PC-3 (cell line): ENCODE data around the gene RNF169.

Experiments
- CTCF ChIP-seq: fragments of 300-600 bp; sonication (generic); conservative IDR thresholded peaks from 2 replicates; pipeline ENCODE4 v1.5.1; 2017; ENCODE audit warnings: antibody characterized with exemption, low read depth, mild to moderate bottlenecking, low read length
- EZH2 ChIP-seq: fragments of 300-600 bp; sonication (generic); IDR thresholded peaks from one replicate; pipeline ENCODE4 v1.6.1; 2017; ENCODE audit warnings: antibody characterized with exemption, mild to moderate bottlenecking, low read length; ENCODE audit not compliant: unreplicated experiment
- EZH2phosphoT487 ChIP-seq: fragments of 300-600 bp; sonication (generic); IDR thresholded peaks from 2 replicates; pipeline ENCODE4 v1.6.1; 2018; ENCODE audit warnings: mild to moderate bottlenecking, antibody characterized with exemption, low read length, borderline replicate concordance

DNA sequence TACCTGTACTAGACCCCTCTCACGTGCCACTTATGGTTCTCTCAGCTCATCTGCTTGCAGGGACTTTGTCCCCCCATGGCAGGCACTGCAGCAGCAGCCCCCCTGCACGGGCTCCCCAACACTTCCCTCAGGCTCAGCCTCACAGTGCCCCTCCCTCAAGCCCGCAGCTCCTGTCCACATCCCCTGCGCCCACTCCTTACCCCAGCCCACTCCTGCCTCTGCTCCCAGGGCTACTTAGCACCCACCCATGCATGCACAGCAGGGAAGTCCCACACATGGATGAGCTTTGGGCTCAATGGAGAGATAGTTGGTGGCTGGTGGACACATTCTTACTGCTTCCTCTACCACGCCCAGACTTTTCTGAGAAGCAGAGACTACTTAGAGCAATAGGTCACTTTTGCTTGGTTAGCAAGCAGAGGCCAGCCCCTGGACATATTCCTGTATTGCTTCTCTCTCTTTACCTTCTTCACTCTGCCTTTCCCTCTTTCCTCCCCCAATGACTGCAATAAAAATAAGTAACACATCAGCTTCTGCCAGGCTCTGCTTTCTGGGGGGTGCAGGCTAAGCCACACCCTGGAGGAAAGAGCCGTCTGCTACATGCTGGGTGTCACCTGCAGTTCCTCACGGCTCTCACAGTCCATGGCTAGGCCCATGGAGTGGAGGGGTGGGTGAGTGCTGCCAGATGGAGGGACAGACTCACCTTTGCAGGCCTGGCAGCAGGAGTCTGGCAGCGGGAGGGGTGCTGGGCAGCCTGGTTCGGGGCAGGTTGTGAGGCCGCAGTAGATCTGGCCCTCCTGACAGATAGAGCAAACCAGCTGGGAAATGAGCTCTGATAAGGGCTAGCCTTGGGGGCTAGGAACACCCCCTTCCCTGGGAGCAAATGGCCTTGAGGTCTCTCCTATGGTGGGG lies 40.8 kb upstream of the RNF169 start:
- TF ChIP-seq EZH2 (no peak), EZH2phosphoT487 (no peak), CTCF (no peak)
